BLaER1 treated with 17β-estradiol and CSF1 and Interleukin-3, amounts not matched to agents 10 nM and 100 nM (cell line): ENCODE results near the gene TANK.

ENCODE experiments used
- H3K27ac ChIP-seq, 11 experiments: shearing (Covaris generic); formaldehyde crosslinking; 2 replicates each; pipeline ENCODE4 v1.8.1; 2022
- H3K27me3 ChIP-seq, 11 experiments: shearing (Covaris generic); formaldehyde crosslinking; 2 replicates each; pipeline ENCODE4 v1.8.1; 2022
- H3K36me3 ChIP-seq, 11 experiments: shearing (Covaris generic); formaldehyde crosslinking; 2 replicates each; pipeline ENCODE4 v1.8.1; 2022
- H3K4me1 ChIP-seq, 10 experiments: shearing (Covaris generic); formaldehyde crosslinking; 2 replicates each; pipeline ENCODE4 v1.8.1; 2022
- H3K4me2 ChIP-seq, 11 experiments: shearing (Covaris generic); formaldehyde crosslinking; 2 replicates each; pipeline ENCODE4 v1.8.1; 2022
- H3K4me3 ChIP-seq, 10 experiments: shearing (Covaris generic); formaldehyde crosslinking; 2 replicates each; pipeline ENCODE4 v1.8.1; 2022
- H3K9ac ChIP-seq, 11 experiments: shearing (Covaris generic); formaldehyde crosslinking; 2 replicates each; pipeline ENCODE4 v1.8.1; 2022
- H3K9me3 ChIP-seq, 11 experiments: shearing (Covaris generic); formaldehyde crosslinking; replicated peaks in 1 of 11; 2 replicates each; pipeline ENCODE4 v1.8.1; 2022
- H4K20me1 ChIP-seq, 11 experiments: shearing (Covaris generic); formaldehyde crosslinking; 2 replicates each; pipeline ENCODE4 v1.8.1; 2022
- Cebpa-rat ChIP-seq, 11 experiments: shearing (Covaris generic); IDR thresholded peaks; 2 replicates each; pipeline ENCODE4 v1.8.1; 2022

Gene TANK

GRCh38 chr2:161166538-161167409 lies 6.5 kb downstream of the TANK start:
- Histone ChIP-seq H3K4me1 (peaks cover 8 to 100% (median 74%) of the 10 kb centered on the region in 10 experiments), H3K36me3 (peaks cover 29 to 87% (median 54%) of the 10 kb centered on the region in 11 experiments), H3K9me3 (peaks cover 0 to 27% (median 3%) of the 10 kb centered on the region in 11 experiments; a peak in 7 of 22 replicates), H3K4me2 (peak overlapping the region in 8 of 11 experiments; percentile 3 to 86 (median 70); a peak in 14 of 22 replicates), H3K9ac (peak overlapping the region in 3 of 11 experiments; percentile 12 to 66 (median 40); a peak in 5 of 22 replicates), H4K20me1 (peaks cover 0 to 47% (median 9%) of the 10 kb centered on the region in 11 experiments; a peak in 7 of 22 replicates), H3K27me3 (no peaks in the 10 kb centered on the region), H3K4me3 (peak overlapping the region in 4 of 10 experiments; percentile 4 to 35 (median 12); a peak in 4 of 20 replicates), H3K27ac (peak overlapping the region in 8 of 11 experiments; percentile 4 to 86 (median 74); a peak in 15 of 22 replicates)
- TF ChIP-seq Cebpa-rat (IDR thresholded peaks at IDR 0.05) = no peak

DNA sequence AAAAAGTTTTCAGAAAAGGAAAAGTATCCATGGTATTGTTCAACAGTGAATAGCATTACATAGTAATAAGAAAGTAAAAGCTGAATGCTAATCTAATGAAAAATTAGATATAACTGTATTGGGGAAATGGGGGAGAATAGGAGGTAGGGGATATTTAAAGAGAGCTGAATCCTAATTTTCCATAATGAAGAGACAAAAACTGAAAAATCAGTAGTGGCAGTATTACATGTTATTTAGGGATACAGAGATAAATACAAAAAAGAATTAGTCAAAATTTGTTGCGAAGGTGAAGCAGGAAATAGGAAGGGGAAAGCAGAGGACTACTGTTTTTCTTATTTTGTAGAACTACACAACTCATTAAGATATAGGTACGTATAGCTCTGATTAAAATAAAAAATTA lies 9.1 kb downstream of the TANK start:
- peak overlapping the region in 5 of 11 experiments; percentile 43 to 79 (median 72); a peak in 9 of 22 replicates for H3K4me2 ChIP-seq
- TF ChIP-seq Cebpa-rat (IDR thresholded peaks at IDR 0.05) = no peak
- peaks cover 0 to 53% (median 28%) of the 10 kb centered on the region in 11 experiments; a peak in 12 of 22 replicates for H4K20me1 ChIP-seq
- H3K27ac ChIP-seq = 0 out of 22 replicates have a peak overlapping the region, but pooled peaks of 2 of the 11 experiments have one; percentile 68 to 75
- H3K9ac ChIP-seq = no peak overlapping the region
- H3K4me3 ChIP-seq = no peak overlapping the region
- peaks cover 0 to 100% (median 54%) of the 10 kb centered on the region in 10 experiments; a peak in 15 of 20 replicates for H3K4me1 ChIP-seq
- no peaks in the 10 kb centered on the region for H3K27me3 ChIP-seq
- peaks cover 0 to 31% (median 3%) of the 10 kb centered on the region in 11 experiments; a peak in 6 of 22 replicates for H3K9me3 ChIP-seq
- H3K36me3 ChIP-seq = peaks cover 26 to 85% (median 56%) of the 10 kb centered on the region in 11 experiments

- no peak overlapping the region for H3K4me3 ChIP-seq
- H3K27ac ChIP-seq = peak overlapping the region in 6 of 11 experiments; percentile 0 to 75 (median 63); a peak in 11 of 22 replicates
- peaks cover 24 to 85% (median 58%) of the 10 kb centered on the region in 11 experiments; a peak in 21 of 22 replicates for H3K36me3 ChIP-seq
- H3K4me1 ChIP-seq = peaks cover 0 to 100% (median 45%) of the 10 kb centered on the region in 10 experiments; a peak in 15 of 20 replicates
- H3K9me3 ChIP-seq = peaks cover 0 to 31% (median 3%) of the 10 kb centered on the region in 11 experiments; a peak in 7 of 22 replicates
- no peaks in the 10 kb centered on the region for H3K27me3 ChIP-seq
- TF ChIP-seq Cebpa-rat (IDR thresholded peaks at IDR 0.05) = no peak
- peak overlapping the region in 7 of 11 experiments; percentile 2 to 79 (median 71); a peak in 13 of 22 replicates for H3K4me2 ChIP-seq
- 0 out of 22 replicates have a peak overlapping the region, but pooled peaks of 1 of the 11 experiments have one; percentile 16 for H3K9ac ChIP-seq
- H4K20me1 ChIP-seq = peaks cover 0 to 64% (median 29%) of the 10 kb centered on the region in 11 experiments; a peak in 14 of 22 replicates
Measured at GRCh38 chr2:161170377-161170776, 10.1 kb downstream of the TANK start.

GRCh38 chr2:161170958-161171932 lies 11.0 kb downstream of the TANK start:
- peaks cover 18 to 85% (median 62%) of the 10 kb centered on the region in 11 experiments for H3K36me3 ChIP-seq
- H3K4me2 ChIP-seq = peak overlapping the region in 7 of 11 experiments; percentile 11 to 79 (median 71); a peak in 13 of 22 replicates
- peaks cover 0 to 40% (median 6%) of the 10 kb centered on the region in 11 experiments; a peak in 8 of 22 replicates for H3K9me3 ChIP-seq
- peak overlapping the region in 1 of 10 experiments; percentile 0; a peak in 1 of 20 replicates for H3K4me3 ChIP-seq
- TF ChIP-seq Cebpa-rat (IDR thresholded peaks at IDR 0.05) = no peak
- H3K9ac ChIP-seq = peak overlapping the region in 3 of 11 experiments; percentile 35 to 37 (median 36); a peak in 5 of 22 replicates
- peak overlapping the region in 6 of 11 experiments; percentile 0 to 75 (median 63); a peak in 11 of 22 replicates for H3K27ac ChIP-seq
- no peaks in the 10 kb centered on the region for H3K27me3 ChIP-seq
- peaks cover 0 to 73% (median 30%) of the 10 kb centered on the region in 11 experiments; a peak in 16 of 22 replicates for H4K20me1 ChIP-seq
- H3K4me1 ChIP-seq = peaks cover 0 to 100% (median 36%) of the 10 kb centered on the region in 10 experiments; a peak in 14 of 20 replicates

- no peak overlapping the region for H3K9ac ChIP-seq
- peaks cover 0 to 36% (median 15%) of the 10 kb centered on the region in 11 experiments; a peak in 14 of 22 replicates for H3K9me3 ChIP-seq
- peaks cover 0 to 98% (median 35%) of the 10 kb centered on the region in 10 experiments; a peak in 14 of 20 replicates for H3K4me1 ChIP-seq
- no peak overlapping the region for H3K27ac ChIP-seq
- peaks cover 0 to 90% (median 32%) of the 10 kb centered on the region in 11 experiments; a peak in 16 of 22 replicates for H4K20me1 ChIP-seq
- H3K4me3 ChIP-seq = no peak overlapping the region
- H3K36me3 ChIP-seq = peaks cover 23 to 85% (median 57%) of the 10 kb centered on the region in 11 experiments; a peak in 20 of 22 replicates
- H3K27me3 ChIP-seq = no peaks in the 10 kb centered on the region
- TF ChIP-seq Cebpa-rat (IDR thresholded peaks at IDR 0.05) = no peak
- H3K4me2 ChIP-seq = peak overlapping the region in 3 of 11 experiments; percentile 11 to 71 (median 37); a peak in 6 of 22 replicates
Measured at GRCh38 chr2:161172901-161173540, 12.8 kb downstream of the TANK start.

- H3K4me2 ChIP-seq = peak overlapping the region in 3 of 11 experiments; percentile 11 to 71 (median 37); a peak in 5 of 22 replicates
- peaks cover 0 to 34% (median 15%) of the 10 kb centered on the region in 11 experiments; a peak in 14 of 22 replicates for H3K9me3 ChIP-seq
- no peak overlapping the region for H3K4me3 ChIP-seq
- no peak for TF ChIP-seq Cebpa-rat (IDR thresholded peaks at IDR 0.05)
- H4K20me1 ChIP-seq = peaks cover 0 to 97% (median 32%) of the 10 kb centered on the region in 11 experiments; a peak in 16 of 22 replicates
- no peaks in the 10 kb centered on the region for H3K27me3 ChIP-seq
- H3K27ac ChIP-seq = no peak overlapping the region
- peaks cover 25 to 83% (median 52%) of the 10 kb centered on the region in 11 experiments; a peak in 20 of 22 replicates for H3K36me3 ChIP-seq
- peaks cover 0 to 95% (median 33%) of the 10 kb centered on the region in 10 experiments; a peak in 14 of 20 replicates for H3K4me1 ChIP-seq
- H3K9ac ChIP-seq = no peak overlapping the region
Measured at GRCh38 chr2:161173541-161174194, 13.4 kb downstream of the TANK start.
